HG03565 (cell line): ENCODE results near the gene CATSPERZ.
A peak's percentile ranks its signal among the peaks of the same experiment; 100 is the strongest.

Experiments used
- ATAC-seq: cut with Tn5 transposase; IDR thresholded peaks from one replicate; pipeline ENCODE4 v1.9.1; 2021; ENCODE audit warnings: mild to moderate bottlenecking, moderate library complexity; ENCODE audit not compliant: unreplicated experiment

CATSPERZ gene

DNA sequence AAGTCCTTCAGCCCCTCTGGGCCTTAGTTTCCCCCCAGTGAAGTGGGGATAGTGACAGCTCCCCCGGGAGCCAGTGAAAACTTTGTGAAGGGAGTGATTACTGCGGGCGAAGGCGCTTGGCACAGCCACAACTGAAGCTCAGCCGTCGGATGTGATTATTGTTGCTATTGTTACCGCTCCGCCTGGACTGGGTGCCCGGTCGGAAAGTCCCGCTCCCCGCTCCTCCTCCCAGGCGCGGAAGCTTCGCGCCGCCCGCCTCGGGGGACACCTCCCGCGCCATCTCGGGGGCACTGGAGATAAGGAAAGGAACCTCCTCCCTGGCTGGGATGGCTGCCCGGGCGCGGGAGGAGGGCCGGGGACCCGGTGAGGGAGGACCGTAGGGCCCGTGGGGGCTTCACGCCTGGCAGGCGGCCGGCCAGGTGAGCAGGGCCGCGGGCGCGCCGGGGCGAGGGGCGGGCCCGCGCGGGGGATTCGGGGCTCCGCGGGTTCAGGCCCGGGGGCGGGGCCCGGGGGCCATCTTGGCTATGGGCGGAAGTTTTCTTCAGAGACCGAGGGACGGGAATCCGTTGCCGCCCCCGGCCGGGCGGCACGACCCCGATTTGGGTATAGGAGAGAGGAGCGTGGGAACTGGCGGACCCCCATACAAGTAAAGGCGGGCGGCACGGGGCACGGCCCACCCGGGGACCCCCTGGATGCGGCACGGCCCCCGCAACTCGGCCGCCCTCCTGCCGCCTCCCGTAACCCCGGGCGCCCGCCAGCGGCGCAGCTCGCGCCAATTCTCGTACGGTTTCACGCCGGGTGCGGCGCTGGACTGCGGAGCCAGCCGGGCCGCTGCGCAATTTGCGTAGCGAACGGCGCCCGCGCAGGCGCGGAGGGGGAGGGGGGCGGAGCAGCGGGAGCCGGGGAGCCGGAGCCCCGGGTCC, 14.9 kb upstream of the CATSPERZ start, which contains the start of gene GPR137:
GPR137 (plus strand) TSS at position 887 of the 923 bp plus-strand sequence. CDS start 677 bp downstream, outside the sequence.
- peak; percentile 48 for ATAC-seq

DNA sequence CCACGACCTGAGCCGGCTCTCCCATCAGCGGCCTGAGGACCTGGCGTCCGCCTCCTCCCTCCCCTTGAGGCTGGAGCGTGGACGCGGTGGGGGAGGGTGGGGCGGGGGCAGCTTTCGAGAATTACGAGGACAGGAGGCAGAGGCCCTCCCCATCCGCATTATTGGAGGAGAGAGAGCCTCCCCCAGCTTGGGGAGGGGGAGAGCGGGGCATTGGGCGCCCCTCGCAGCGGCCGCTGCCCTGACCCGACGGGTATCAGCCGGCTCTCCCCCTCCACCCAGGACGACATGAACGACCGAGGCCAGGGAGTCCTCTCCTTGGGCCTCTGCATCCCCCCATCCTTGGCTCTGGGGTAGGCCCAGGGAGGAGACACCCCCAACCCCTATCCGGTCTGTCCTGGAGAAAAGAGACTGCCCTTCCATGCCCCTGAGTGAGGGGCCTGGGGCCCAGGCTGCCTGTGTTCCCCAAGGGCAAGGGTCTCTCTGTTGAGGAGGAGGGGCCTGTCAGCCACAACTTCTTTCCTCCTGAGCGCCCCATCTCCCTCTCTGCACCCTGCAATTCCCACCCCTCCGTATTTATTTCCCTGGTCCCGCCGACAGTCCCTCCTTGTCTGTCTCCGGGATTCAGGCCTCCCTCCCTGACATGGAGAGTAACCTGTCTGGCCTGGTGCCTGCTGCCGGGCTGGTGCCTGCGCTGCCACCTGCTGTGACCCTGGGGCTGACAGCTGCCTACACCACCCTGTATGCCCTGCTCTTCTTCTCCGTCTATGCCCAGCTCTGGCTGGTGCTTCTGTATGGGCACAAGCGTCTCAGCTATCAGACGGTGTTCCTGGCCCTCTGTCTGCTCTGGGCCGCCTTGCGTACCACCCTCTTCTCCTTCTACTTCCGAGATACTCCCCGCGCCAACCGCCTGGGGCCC, 14.0 kb upstream of the CATSPERZ start:
- ATAC-seq: no peak

DNA sequence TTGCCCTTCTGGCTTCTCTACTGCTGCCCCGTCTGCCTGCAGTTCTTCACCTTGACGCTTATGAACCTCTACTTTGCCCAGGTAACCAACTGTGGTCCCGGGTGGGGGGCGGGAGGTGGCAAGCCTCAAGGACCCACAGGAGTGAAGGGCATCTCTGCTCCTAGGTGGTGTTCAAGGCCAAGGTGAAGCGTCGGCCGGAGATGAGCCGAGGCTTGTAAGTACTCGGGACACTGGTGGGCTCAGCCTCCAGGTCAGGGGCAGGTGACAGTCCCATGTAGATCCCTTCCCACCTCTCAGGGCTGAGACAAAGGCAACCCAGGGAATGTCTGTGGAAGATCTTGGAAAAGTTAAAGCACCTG, 13.4 kb upstream of the CATSPERZ start:
- ATAC-seq: no peak

DNA sequence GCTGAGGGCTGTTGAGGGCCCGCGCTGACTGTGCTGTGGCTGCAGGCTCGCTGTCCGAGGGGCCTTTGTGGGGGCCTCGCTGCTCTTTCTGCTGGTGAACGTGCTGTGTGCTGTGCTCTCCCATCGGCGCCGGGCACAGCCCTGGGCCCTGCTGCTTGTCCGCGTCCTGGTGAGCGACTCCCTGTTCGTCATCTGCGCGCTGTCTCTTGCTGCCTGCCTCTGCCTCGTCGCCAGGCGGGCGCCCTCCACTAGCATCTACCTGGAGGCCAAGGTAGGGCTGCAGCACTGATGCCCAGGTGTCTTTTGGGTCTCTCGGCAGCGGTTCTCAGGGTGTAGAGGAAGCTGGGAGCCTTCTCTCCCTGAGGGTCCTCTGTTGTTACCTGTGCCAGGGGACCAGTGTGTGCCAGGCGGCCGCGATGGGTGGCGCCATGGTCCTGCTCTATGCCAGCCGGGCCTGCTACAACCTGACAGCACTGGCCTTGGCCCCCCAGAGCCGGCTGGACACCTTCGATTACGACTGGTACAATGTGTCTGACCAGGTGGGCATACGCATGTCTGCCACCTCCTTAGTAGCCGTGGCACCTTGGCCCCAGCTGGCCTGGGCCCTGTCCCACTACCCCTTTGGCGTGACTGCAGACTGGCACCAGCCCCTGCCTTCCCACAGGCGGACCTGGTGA, 12.3 kb upstream of the CATSPERZ start:
- no peak for ATAC-seq

DNA sequence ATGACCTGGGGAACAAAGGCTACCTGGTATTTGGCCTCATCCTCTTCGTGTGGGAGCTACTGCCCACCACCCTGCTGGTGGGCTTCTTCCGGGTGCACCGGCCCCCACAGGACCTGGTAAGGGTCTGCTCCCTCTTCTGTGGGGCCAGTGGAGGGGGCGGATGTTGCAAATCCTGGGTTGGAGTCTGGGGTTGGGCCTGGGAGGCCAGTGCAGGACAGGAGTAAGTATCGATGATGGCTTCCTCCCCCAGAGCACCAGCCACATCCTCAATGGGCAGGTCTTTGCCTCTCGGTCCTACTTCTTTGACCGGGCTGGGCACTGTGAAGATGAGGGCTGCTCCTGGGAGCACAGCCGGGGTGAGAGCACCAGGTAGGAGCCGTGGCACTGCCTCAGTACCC, 11.8 kb upstream of the CATSPERZ start:
- ATAC-seq: no peak

DNA sequence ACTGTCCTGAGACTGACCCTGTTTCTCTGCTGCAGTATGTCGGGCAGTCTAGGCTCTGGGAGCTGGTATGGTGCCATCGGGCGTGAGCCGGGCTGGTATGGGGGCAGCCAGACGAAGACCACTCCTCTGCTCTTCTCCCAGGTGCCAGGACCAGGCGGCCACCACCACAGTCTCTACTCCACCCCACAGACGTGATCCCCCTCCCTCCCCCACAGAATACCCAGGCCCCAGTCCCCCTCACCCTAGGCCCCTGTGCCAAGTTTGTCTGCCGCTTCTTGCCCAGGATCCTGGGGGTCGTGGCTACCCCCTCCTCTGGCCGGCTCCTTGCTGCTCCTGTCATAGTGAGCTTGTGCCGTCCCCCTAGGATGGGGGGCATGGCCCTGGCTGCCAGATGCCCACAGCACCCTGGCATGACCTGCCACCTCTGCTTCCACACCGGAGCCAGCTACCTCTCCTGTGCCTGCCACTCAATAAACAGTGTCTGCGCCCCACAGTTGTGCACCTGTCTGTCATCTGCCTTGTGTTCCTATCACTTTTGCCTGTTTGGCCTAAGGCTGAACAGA, 11.1 kb upstream of the CATSPERZ start:
- no peak for ATAC-seq

DNA sequence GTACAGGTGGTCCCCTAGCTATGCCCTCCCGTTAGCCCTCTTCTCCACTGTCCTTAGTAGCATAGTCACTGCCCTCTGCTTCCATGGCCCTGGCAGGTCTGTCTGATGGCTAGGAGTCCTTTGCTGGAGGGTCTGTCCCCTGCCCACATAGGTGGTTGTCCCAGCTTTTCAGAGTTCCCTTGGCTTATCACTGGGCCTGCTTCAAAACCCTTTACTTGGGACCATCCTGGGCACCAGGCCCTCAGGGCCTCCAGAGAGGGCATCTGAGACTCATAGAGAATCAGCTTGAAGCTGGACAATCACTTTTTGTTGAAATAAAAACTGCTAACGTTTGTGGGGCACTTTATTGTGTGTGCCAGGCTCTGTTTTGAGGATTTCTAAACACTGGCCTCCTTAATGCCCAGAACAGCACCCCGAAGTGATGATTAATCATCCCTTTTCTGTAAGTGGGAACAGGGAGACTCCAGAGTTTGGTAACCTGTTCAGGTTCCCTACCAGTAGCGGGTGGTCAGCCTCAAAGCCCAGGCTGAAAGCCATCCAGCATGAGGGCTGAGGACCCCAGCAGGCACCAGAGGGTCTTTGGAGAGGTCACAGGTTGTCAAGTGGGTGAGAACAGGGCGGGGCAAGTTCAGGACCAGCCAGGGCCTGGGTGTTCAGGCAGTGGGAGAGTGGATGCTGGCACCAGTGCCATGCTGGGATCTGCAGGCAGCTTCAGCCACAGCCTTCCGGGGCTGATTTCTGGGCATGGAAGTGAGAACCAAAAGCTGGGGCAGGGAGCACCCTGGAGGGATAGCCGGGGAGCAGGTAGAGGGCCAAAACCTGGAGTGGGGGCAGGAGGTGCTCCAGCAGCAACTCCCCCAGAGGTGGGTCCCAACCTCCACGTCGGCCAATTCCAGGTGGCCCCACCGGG, 9.6 kb upstream of the CATSPERZ start:
- no peak for ATAC-seq

DNA sequence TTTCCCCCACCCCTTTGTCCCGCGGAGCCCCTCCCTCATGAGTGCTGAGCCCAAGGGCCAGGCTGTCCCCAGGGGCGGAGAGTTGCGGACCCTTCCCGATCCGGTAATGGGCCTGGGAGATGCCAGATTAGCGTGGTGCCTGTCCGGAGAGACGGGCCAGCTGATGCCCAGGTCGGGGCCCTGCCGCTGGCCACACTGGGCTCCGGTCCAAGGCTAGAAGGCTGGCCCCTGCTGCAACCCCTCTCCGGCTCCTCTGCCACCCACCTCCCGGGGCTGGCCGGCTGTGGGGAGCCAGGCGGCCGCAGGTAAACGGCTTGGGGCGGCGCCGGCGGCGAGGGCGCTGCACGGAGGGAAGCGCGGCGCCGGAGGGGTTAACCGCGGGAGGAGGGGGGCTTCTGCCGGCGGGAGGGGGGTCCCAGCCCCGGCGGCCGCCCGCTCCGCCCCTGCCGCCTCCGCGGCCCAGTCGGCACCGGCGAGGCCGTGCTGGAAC, 8.9 kb upstream of the CATSPERZ start, which contains the start of gene KCNK4:
KCNK4 (plus strand) TSS at position 41 of the 490 bp plus-strand sequence. CDS start 1,717 bp downstream, outside the sequence.
- ATAC-seq: no peak

DNA sequence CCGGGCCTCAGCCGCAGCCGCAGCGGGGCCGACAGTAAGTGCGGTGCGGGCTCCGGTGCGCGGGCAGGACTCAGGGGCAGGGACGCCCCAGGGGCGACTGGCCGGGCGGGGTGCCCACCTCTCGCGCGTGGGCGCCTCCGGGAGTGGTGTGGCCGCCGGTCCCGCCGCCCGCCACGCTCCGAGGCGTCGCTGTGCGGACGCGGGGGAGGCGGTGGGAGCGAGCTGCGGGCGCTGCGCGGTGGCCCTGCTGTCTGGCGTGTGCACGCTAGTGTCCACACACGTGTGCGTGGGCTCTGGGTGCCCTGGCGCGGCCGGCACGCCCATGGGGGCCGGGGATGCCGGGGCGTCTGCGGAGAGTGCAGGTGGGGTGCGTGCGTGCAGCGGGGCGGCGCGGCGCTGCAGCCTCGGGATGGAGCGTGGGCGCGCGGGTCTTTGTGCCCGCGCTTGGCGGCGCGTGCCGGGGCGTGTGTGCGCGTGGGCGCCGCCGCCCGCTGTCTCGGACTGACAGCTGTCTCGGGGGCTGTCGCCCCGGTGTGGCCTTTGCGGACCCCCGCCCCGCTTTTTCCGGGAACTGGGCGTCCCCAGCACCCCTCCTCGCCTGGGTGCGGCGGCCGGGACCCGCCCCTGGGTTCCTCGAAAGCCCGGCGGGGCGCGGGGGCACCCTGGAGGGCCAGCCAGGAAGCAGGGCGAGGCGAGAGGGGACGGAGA, 8.3 kb upstream of the CATSPERZ start:
- no peak for ATAC-seq

DNA sequence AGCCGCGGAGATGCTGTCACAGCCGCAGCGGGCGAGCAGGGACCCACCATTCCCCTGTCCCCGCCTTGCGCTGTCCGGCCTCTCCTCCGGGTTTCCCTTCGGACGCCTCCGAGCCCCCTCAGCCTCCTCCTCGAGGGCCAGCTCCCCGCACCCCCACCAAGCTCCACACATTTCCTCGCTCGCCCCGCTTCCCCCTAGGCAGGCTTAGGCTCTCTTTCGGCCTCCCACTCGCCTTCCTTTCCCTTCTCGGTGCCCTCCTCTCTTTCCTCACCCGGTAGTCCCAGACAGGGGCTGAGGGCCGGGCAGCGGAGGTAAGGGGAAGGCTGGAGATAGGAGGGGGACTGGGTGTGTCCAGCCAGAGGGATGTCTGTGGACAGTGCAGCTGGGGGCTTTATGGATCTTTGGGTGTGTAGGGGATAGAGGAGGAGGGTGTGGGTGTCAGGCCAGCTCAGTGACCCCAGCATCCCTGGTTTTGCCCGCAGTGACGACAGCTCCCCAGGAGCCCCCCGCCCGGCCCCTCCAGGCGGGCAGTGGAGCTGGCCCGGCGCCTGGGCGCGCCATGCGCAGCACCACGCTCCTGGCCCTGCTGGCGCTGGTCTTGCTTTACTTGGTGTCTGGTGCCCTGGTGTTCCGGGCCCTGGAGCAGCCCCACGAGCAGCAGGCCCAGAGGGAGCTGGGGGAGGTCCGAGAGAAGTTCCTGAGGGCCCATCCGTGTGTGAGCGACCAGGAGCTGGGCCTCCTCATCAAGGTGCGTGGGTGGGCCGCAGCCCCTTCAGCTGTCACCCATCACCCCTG, 7.5 kb upstream of the CATSPERZ start:
- no peak for ATAC-seq

DNA sequence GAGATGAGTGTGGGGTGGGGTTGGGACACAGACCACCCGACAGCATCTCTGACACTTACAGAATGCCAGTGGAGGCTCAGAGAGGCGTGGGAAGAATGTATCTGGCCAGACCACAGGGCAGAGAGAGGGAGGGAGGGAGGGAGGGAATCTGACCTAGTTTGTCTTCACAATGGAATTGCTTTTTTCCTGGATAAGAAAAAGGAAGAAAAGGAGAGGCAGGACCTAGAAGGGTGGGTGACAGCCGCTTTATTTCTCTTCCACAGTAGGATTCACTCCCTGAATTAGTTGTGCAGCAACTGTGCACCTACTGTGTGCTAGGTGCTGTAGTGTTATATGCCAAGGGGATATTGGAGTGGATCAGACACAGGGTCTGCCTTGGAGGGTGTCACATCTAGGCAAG, 5.4 kb upstream of the CATSPERZ start:
- ATAC-seq: no peak

DNA sequence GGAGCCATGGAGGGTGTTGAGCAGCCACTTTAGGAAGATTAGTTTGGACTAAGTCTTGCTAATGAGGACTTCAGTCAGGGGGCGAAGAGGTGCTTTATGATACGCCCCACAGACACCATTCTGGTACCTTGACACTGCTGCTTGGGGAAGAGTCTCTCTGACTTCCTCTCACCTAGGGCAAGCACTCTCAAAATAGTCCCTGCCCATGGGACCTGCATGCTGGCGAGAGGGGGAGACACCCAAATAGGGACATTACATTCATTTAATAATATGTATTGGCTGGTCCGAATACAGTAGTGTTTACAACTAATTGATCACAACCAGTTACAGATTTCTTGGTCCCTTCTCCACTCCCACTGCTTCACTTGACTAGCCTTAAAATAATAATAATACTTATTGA, 4.4 kb upstream of the CATSPERZ start:
- no peak for ATAC-seq

DNA sequence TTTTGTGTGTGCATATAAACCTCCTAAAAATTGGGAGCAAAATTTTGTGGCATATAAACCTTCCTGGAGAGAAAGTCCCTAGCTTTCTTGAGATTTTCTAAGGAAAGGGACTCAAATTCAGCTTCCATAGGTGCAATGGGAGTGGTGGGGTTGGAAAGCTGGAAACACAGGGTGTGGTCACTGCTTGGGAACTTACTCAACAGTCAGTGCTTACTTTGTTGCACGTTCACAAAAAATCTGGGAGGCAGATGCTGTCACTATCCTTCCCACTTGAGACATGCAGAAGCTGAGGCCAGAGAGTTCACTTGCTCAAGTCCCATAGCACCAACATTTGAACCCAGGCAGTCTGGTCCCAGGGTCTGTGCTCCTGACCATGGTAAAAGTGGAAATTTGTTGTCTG, 3.9 kb upstream of the CATSPERZ start:
- ATAC-seq: no peak

DNA sequence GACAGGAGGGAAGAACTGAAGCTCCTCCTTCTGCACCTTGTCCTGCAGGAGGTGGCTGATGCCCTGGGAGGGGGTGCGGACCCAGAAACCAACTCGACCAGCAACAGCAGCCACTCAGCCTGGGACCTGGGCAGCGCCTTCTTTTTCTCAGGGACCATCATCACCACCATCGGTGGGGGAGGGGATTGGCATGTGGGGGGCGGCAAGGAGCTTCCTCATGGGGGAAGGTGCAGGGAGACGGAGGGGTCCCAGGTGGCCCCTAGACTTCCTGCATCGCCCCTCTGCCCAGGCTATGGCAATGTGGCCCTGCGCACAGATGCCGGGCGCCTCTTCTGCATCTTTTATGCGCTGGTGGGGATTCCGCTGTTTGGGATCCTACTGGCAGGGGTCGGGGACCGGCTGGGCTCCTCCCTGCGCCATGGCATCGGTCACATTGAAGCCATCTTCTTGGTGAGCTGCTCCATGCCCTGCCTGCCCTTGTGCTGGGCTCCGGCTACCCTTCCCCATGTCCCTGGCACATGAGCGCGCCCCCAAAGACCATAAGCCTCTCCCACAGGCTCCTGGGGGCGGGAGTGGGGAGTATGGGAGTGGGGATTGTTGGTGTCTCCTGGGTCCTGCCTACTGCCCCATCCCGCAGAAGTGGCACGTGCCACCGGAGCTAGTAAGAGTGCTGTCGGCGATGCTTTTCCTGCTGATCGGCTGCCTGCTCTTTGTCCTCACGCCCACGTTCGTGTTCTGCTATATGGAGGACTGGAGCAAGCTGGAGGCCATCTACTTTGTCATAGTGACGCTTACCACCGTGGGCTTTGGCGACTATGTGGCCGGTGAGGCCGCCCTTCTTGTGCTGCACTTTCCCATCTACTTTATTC, 3.1 kb upstream of the CATSPERZ start:
- no peak for ATAC-seq

DNA sequence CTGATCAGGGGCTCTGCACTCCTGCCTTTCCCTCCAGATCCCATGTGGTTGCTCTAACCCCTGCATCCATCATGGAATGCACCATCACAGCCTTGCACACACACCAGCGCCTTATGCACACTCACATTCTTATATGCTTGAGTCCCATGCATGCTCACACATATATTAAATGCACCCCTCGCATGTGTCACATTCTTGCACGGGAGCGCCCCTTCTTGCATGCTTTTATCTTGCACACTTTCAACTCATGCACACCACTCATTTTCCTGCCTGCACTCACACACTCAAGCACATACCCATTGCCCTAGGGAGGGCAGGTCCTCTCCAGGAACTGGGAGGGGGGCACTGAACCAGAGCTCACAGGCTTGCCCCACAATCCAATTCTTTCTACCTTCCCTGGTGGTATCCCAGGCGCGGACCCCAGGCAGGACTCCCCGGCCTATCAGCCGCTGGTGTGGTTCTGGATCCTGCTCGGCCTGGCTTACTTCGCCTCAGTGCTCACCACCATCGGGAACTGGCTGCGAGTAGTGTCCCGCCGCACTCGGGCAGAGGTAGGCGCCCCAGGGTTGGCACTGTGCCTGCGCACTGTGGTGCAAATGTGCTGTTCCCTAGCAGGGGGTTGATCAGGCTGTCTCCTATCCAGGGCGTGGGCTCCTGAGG, 2.3 kb upstream of the CATSPERZ start:
- ATAC-seq: no peak

DNA sequence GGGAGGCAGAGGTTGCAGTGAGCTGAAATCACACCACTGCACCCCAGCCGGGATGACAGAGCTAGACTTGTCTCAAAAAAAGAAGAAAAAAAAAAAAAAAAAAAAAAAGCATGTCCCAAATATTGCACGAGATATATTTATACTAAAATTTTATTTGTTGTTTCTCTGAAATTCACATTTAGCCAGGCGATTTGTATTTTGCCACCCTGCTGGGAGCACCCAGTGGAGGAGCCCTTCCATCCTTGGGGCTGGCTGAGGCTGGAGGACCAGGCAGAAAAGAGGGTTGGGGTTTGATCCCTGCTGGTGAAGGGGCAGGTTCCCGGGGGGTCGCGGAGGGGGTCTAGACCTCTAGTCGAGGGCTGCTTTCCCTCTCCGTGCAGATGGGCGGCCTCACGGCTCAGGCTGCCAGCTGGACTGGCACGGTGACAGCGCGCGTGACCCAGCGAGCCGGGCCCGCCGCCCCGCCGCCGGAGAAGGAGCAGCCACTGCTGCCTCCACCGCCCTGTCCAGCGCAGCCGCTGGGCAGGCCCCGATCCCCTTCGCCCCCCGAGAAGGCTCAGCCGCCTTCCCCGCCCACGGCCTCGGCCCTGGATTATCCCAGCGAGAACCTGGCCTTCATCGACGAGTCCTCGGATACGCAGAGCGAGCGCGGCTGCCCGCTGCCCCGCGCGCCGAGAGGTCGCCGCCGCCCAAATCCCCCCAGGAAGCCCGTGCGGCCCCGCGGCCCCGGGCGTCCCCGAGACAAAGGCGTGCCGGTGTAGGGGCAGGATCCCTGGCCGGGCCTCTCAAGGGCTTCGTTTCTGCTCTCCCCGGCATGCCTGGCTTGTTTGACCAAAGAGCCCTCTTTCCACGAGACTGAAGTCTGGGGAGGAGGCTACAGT, 952 bp upstream of the CATSPERZ start:
- no peak for ATAC-seq
